Trophoblast cell (in vitro differentiated cells and primary cell): ENCODE results near the gene EIF1AD.

Experiments used
- DNase-seq, 2 donors: peaks; one replicate each; pipeline ENCODE4 v3.0.0-alpha.2; 2016
- H2AFZ ChIP-seq: 2 replicates; pipeline ENCODE4 v1.6.1; 2013; ENCODE audit warnings: low read length, moderate library complexity, mild to moderate bottlenecking; ENCODE audit not compliant: insufficient read depth, poor library complexity
- H2AK5ac ChIP-seq: 2 replicates; pipeline ENCODE4 v1.6.1; 2013; ENCODE audit warnings: mild to moderate bottlenecking, low read length
- H2BK120ac ChIP-seq: 2 replicates; pipeline ENCODE4 v1.6.1; 2013; ENCODE audit warnings: low read length, mild to moderate bottlenecking, moderate library complexity; ENCODE audit not compliant: insufficient read depth, poor library complexity
- H2BK12ac ChIP-seq: 2 replicates; pipeline ENCODE4 v1.6.1; 2013; ENCODE audit warnings: mild to moderate bottlenecking, low read length, moderate library complexity
- H2BK5ac ChIP-seq: 2 replicates; pipeline ENCODE4 v1.6.1; 2013; ENCODE audit warnings: low read length, low read depth, moderate library complexity, mild to moderate bottlenecking; ENCODE audit not compliant: poor library complexity
- H3K14ac ChIP-seq: 2 replicates; pipeline ENCODE4 v1.6.1; 2013; ENCODE audit warnings: mild to moderate bottlenecking, low read length
- H3K18ac ChIP-seq: 2 replicates; pipeline ENCODE4 v1.6.1; 2013; ENCODE audit warnings: mild to moderate bottlenecking, low read length
- H3K23ac ChIP-seq: 2 replicates; pipeline ENCODE4 v1.6.1; 2013; ENCODE audit warnings: low read length
- H3K27ac ChIP-seq: 2 replicates; pipeline ENCODE4 v1.5.1; 2013; ENCODE audit warnings: low read depth, mild to moderate bottlenecking, inconsistent platforms, low read length, moderate library complexity
- H3K27me3 ChIP-seq: 2 replicates; pipeline ENCODE4 v1.6.1; 2013; ENCODE audit warnings: inconsistent platforms, mild to moderate bottlenecking, low read length, moderate library complexity; ENCODE audit not compliant: insufficient read depth
- H3K36me3 ChIP-seq, 2 experiments: 1 replicate in 1 of 2; 2 replicates in 1 of 2; pipeline ENCODE4 v1.6.1; 2013; ENCODE audit warnings: low read length in 2 of 2, mild to moderate bottlenecking in 2 of 2, moderate library complexity in 1 of 2; ENCODE audit not compliant: insufficient read depth in 2 of 2, control insufficient read depth in 1 of 2
- H3K4ac ChIP-seq: 2 replicates; pipeline ENCODE4 v1.6.1; 2013; ENCODE audit warnings: low read depth, mild to moderate bottlenecking, low read length, moderate library complexity
- H3K4me1 ChIP-seq, 2 experiments: 1 replicate in 1 of 2; 2 replicates in 1 of 2; pipeline ENCODE4 v1.6.1; 2013; ENCODE audit warnings: low read length in 2 of 2, mild to moderate bottlenecking in 2 of 2, moderate library complexity in 1 of 2; ENCODE audit not compliant: insufficient read depth in 2 of 2, control insufficient read depth in 1 of 2
- H3K4me2 ChIP-seq: 2 replicates; pipeline ENCODE4 v1.6.1; 2013; ENCODE audit warnings: inconsistent platforms, mild to moderate bottlenecking, low read length, moderate library complexity
- H3K4me3 ChIP-seq: 2 replicates; pipeline ENCODE4 v1.5.1; 2013; ENCODE audit warnings: mild to moderate bottlenecking, low read depth, low read length, inconsistent platforms
- H3K79me1 ChIP-seq: one replicate; pipeline ENCODE4 v1.6.1; 2013; ENCODE audit warnings: low read length
- H3K79me2 ChIP-seq: 2 replicates; pipeline ENCODE4 v1.6.1; 2013; ENCODE audit warnings: low read length, mild to moderate bottlenecking; ENCODE audit not compliant: control insufficient read depth, insufficient read depth, poor library complexity
- H3K9ac ChIP-seq: 2 replicates; pipeline ENCODE4 v1.6.1; 2013; ENCODE audit warnings: mild to moderate bottlenecking, low read length
- H3K9me3 ChIP-seq: 2 replicates; pipeline ENCODE4 v1.6.1; 2013; ENCODE audit warnings: low read depth, mild to moderate bottlenecking, control low read depth, inconsistent platforms, low read length; ENCODE audit not compliant: insufficient read depth
- H4K12ac ChIP-seq: 2 replicates; pipeline ENCODE4 v1.6.1; 2013; ENCODE audit warnings: low read depth, mild to moderate bottlenecking, low read length, moderate library complexity
- H4K8ac ChIP-seq: 2 replicates; pipeline ENCODE4 v1.6.1; 2013; ENCODE audit warnings: low read depth, mild to moderate bottlenecking, low read length, moderate library complexity
- H4K91ac ChIP-seq: one replicate; pipeline ENCODE4 v1.6.1; 2013; ENCODE audit warnings: low read depth, mild to moderate bottlenecking, low read length, moderate library complexity
- WGBS: extraction: QIAGEN DNeasy Blood & Tissue Kit; methylation state at CpG from one replicate; pipeline ENCODE4 v1.1.7; 2013; ENCODE audit warnings: missing lambda C conversion rate; ENCODE audit not compliant: insufficient read length, insufficient coverage; ENCODE audit errors: extremely low coverage; 5-methylcytosine and 5-hydroxymethylcytosine counted together

The EIF1AD gene

DNA sequence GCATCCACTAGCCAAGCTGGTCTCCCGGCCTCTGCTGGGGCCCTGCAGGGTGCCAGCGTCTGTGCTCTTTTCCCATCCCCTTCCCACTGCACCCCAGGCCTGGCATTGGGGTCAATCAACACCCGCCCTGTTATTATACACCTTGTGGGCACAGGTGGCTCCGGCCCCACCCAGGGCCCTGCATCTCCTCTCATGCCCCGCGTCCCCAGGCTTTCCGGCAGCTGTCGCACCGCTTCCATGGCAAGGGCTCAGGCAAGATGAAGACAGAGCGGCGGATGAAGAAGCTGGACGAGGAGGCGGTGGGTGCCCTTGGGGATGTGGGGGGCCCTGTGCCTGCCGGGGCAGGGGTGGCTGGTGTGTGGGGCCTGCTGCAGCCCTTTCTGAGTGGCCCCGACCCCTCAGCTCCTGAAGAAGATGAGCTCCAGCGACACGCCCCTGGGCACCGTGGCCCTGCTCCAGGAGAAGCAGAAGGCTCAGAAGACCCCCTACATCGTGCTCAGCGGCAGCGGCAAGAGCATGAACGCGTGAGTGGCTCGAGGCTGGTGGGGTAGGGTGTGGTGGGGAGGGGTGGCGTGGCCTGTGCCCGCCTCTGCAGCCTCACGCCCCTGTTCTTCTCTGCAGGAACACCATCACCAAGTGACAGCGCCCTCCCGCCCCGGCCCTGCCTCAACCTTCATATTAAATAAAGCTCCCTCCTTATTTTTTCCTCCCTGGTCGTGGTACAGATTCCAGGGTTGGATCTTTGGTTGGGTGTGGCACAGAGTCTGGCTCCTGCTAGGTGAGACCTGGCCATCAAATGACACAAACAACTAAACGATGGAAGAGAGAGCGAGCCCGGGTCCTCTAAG lies 23.3 kb downstream of the EIF1AD start:
- no CpG with 5 or more reads among the region's 34 CpGs for WGBS
- no peak overlapping the region for H4K12ac ChIP-seq

DNA sequence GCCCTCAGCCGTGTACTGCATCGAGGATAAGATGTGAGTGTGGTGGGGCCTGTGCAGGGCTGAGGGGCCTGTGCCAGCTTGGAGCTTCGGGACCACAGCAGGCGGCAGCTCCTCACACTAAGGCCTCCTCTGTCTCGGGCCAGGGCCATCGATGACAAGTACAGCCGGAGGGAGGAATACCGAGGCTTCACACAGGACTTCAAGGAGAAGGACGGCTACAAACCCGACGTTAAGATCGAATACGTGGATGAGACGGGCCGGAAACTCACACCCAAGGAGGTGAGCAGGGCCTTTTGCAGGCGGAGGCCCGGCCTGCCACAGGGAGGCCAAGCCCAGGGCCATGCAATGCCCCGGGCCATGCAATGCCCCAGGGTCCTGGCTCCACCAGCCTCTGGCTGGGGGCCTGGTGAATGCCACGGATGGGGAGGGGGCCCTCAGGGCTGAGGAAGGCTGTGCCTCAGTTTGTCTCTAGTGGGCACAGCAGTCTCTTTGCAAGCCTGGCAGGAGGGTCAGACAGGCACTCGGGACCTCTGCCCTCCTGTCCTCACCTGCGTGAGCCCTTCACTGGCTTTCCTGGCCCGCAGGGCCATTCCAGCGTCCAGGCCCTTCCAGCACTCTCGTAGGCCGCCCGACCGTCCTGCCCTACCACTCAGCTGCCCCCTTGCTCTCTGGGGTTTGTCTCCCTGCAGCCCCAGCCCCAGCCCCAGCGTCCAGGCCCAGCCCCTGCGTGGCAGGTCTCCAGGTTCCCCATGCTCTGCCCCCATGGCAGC lies 24.2 kb downstream of the EIF1AD start:
- H3K23ac ChIP-seq, result no peak overlapping the region
- no CpG with 5 or more reads among the region's 29 CpGs for WGBS
- no peak overlapping the region for H4K8ac ChIP-seq
- H3K79me1 ChIP-seq, result no peaks in the 10 kb centered on the region
- no peak overlapping the region for H2BK12ac ChIP-seq
- H3K27ac ChIP-seq, result no peak overlapping the region
- H3K9ac ChIP-seq, result no peak overlapping the region
- no peaks in the 10 kb centered on the region for H3K79me2 ChIP-seq
- peaks cover 52% of the 10 kb centered on the region in 2 experiments for H3K36me3 ChIP-seq
- no peak overlapping the region for H3K4me3 ChIP-seq
- H3K4ac ChIP-seq, result no peak overlapping the region
- no peak overlapping the region for H4K12ac ChIP-seq
- H3K14ac ChIP-seq, result no peak overlapping the region
- no peak overlapping the region for H3K18ac ChIP-seq
- no peak overlapping the region for H2BK120ac ChIP-seq
- H3K27me3 ChIP-seq, result no peaks in the 10 kb centered on the region
- no peak overlapping the region for H2AK5ac ChIP-seq
- H2AFZ ChIP-seq, result no peak overlapping the region
- no peak overlapping the region for H3K4me2 ChIP-seq
- no peak for DNase-seq
- no peak overlapping the region for H4K91ac ChIP-seq
- H2BK5ac ChIP-seq, result no peak overlapping the region
- H3K9me3 ChIP-seq, result no peaks in the 10 kb centered on the region
- H3K4me1 ChIP-seq, result no peaks in the 10 kb centered on the region

More for the DNA sequence above, 23.3 kb downstream of the EIF1AD start:
- Histone ChIP-seq H2BK120ac (no peak overlapping the region), H2BK12ac (no peak overlapping the region), H2BK5ac (no peak overlapping the region), H3K79me1 (no peaks in the 10 kb centered on the region), H3K23ac (no peak overlapping the region), H3K9me3 (no peaks in the 10 kb centered on the region), H3K4me3 (no peak overlapping the region), H3K4ac (no peak overlapping the region), H2AK5ac (no peak overlapping the region), H3K27ac (no peak overlapping the region), H3K4me2 (no peak overlapping the region), H3K79me2 (no peaks in the 10 kb centered on the region), H3K4me1 (no peaks in the 10 kb centered on the region), H3K14ac (no peak overlapping the region), H3K27me3 (no peaks in the 10 kb centered on the region), H2AFZ (no peak overlapping the region), H3K36me3 (peaks cover 48% of the 10 kb centered on the region in 2 experiments), H4K8ac (no peak overlapping the region), H3K9ac (no peak overlapping the region), H4K91ac (no peak overlapping the region), H3K18ac (no peak overlapping the region)
- no peak for DNase-seq

DNA sequence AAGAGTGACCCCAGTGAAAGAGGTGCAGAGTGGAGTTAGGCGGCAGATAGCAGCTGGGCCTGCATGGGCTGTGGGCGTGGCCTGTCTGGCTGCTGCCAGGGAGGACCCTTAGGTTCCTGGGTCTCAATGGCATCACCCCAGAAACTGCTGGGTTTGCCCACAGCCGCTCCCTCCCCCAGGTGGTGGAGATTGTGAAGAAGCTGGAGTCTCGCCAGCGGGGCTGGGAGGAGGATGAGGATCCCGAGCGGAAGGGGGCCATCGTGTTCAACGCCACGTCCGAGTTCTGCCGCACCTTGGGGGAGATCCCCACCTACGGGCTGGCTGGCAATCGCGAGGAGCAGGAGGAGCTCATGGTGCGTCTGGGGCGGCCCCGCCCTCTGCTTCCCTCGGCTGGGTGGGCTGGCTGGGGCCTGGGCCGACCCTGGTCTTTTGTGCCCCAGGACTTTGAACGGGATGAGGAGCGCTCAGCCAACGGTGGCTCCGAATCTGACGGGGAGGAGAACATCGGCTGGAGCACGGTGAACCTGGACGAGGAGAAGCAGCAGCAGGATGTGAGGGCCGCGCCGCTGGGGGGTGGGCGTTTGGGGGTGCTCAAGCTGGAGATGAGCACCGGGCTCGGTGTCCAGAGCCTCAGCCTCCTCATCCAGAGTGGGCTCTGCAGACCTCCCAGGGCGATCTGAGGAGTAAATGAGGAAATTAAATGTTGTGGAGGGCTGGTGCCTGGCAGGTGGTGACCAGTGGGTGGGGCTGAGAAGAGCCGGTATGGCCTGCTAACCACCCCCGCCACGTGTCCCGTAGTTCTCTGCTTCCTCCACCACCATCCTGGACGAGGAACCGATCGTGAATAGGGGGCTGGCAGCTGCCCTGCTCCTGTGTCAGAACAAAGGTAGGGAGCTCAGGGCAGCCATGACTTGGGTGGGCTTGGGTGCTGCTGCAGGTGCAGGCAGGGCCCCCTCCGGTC lies 25.5 kb downstream of the EIF1AD start:
- Histone ChIP-seq H3K79me2 (no peaks in the 10 kb centered on the region), H2BK5ac (no peak overlapping the region), H3K14ac (no peak overlapping the region), H3K18ac (no peak overlapping the region), H2BK120ac (no peak overlapping the region), H2AFZ (no peak overlapping the region), H3K4me2 (no peak overlapping the region), H3K4me3 (no peak overlapping the region), H3K9me3 (no peaks in the 10 kb centered on the region), H3K4ac (no peak overlapping the region), H3K9ac (no peak overlapping the region), H3K4me1 (no peaks in the 10 kb centered on the region), H2BK12ac (no peak overlapping the region), H2AK5ac (no peak overlapping the region), H4K12ac (no peak overlapping the region), H3K36me3 (peaks cover 56 to 57% of the 10 kb centered on the region in 2 experiments), H3K79me1 (no peaks in the 10 kb centered on the region), H4K91ac (no peak overlapping the region), H3K23ac (no peak overlapping the region), H3K27ac (no peak overlapping the region), H3K27me3 (no peaks in the 10 kb centered on the region), H4K8ac (no peak overlapping the region)
- WGBS, result no CpG with 5 or more reads among the region's 43 CpGs
- DNase-seq, result no peak

GRCh38 chr11:65975771-65976170 lies 26.2 kb downstream of the EIF1AD start:
- no peak overlapping the region for H2AK5ac ChIP-seq
- no peak overlapping the region for H3K4me3 ChIP-seq
- H3K79me2 ChIP-seq, result no peaks in the 10 kb centered on the region
- H4K12ac ChIP-seq, result no peak overlapping the region
- no peaks in the 10 kb centered on the region for H3K4me1 ChIP-seq
- H3K18ac ChIP-seq, result no peak overlapping the region
- H3K27me3 ChIP-seq, result no peaks in the 10 kb centered on the region
- no peak overlapping the region for H4K8ac ChIP-seq
- DNase-seq, result no peak
- no peak overlapping the region for H2BK120ac ChIP-seq
- H2BK5ac ChIP-seq, result no peak overlapping the region
- no peak overlapping the region for H4K91ac ChIP-seq
- no peak overlapping the region for H3K27ac ChIP-seq
- WGBS, result no CpG with 5 or more reads among the region's 9 CpGs
- peaks cover 56 to 57% of the 10 kb centered on the region in 2 experiments for H3K36me3 ChIP-seq
- no peak overlapping the region for H3K14ac ChIP-seq
- H3K4ac ChIP-seq, result no peak overlapping the region
- no peak overlapping the region for H3K23ac ChIP-seq
- H2BK12ac ChIP-seq, result no peak overlapping the region
- H3K4me2 ChIP-seq, result no peak overlapping the region
- H3K9ac ChIP-seq, result no peak overlapping the region
- no peaks in the 10 kb centered on the region for H3K9me3 ChIP-seq
- H2AFZ ChIP-seq, result no peak overlapping the region
- no peaks in the 10 kb centered on the region for H3K79me1 ChIP-seq
